Suprapubic skin (tissue), 4 donors: Measurements from ENCODE around the gene KIAA1671. TPM values are rescaled to one million over a fixed set of nuclear protein-coding genes. Genes with fewer than 3 reads are reported as not detected.

Source experiments
- DNase-seq, 2 donors: peaks; one replicate each; pipeline ENCODE4 v3.0.0-alpha.2; 2019; ENCODE audit warnings: low spot score in 2 of 2
- H3K27ac ChIP-seq: fragments of 200-600 bp; sonication (generic); one replicate; pipeline ENCODE4 v1.5.1; 2019
- H3K27me3 ChIP-seq: fragments of 200-600 bp; sonication (generic); one replicate; pipeline ENCODE4 v1.5.1; 2019
- H3K36me3 ChIP-seq: fragments of 200-600 bp; sonication (generic); one replicate; pipeline ENCODE4 v1.5.1; 2019
- H3K4me1 ChIP-seq: fragments of 200-600 bp; sonication (generic); one replicate; pipeline ENCODE4 v1.5.1; 2019
- H3K4me3 ChIP-seq: fragments of 200-600 bp; sonication (generic); one replicate; pipeline ENCODE4 v1.5.1; 2019; ENCODE audit warnings: mild to moderate bottlenecking
- H3K9me3 ChIP-seq: fragments of 200-600 bp; sonication (generic); one replicate; pipeline ENCODE4 v1.5.1; 2019
- CTCF ChIP-seq, 2 donors: fragments of 200-600 bp in 1 of 2; fragments of 450-650 bp in 1 of 2; sonication (generic) in 1 of 2; IDR thresholded peaks; one replicate each; pipeline ENCODE4 v1.5.1; 2016 to 2019; ENCODE audit warnings: antibody characterized with exemption in 2 of 2, mild to moderate bottlenecking in 1 of 2, moderate library complexity in 1 of 2
- EP300 ChIP-seq: sonication (generic); formaldehyde crosslinking; IDR thresholded peaks from one replicate; pipeline ENCODE4 v1.6.1; 2017; ENCODE audit warnings: antibody characterized with exemption
- POLR2A ChIP-seq, 2 donors: fragments of 450-650 bp; IDR thresholded peaks; one replicate each; pipeline ENCODE4 v1.6.1; 2017; ENCODE audit warnings: antibody characterized with exemption in 2 of 2, mild to moderate bottlenecking in 2 of 2, moderate library complexity in 2 of 2
- POLR2AphosphoS5 ChIP-seq, 3 donors: sonication (generic); formaldehyde crosslinking; IDR thresholded peaks; one replicate each; pipeline ENCODE4 v1.6.1; 2017; ENCODE audit warnings: antibody characterized with exemption in 3 of 3
- WGBS: methylation state at CpG from one replicate; pipeline ENCODE4 v1.1.5; 2018; 5-methylcytosine and 5-hydroxymethylcytosine counted together
- total RNA-seq, 4 donors: library from RNA; depleted of rRNA; stranded (reverse); fragments of >200 nt; gene quantifications; one replicate each; pipeline ENCODE4 v1.1.0, GENCODE V29; 2016

KIAA1671 gene
- total RNA-seq, 4 donors from 2014 or later = 74.4 to 116 (median 97.0) TPM

- Histone ChIP-seq H3K9me3 (no peaks in the 10 kb centered on the region), H3K27me3 (no peaks in the 10 kb centered on the region), H3K36me3 (no peaks in the 10 kb centered on the region), H3K4me3 (no peak overlapping the region), H3K27ac (no peak overlapping the region), H3K4me1 (no peaks in the 10 kb centered on the region)
- TF ChIP-seq CTCF (IDR thresholded peaks at IDR 0.05) (no peak), POLR2AphosphoS5 (IDR thresholded peaks at IDR 0.05) (no peak), EP300 (no peak), POLR2A (IDR thresholded peaks at IDR 0.05) (no peak)
- no peak for DNase-seq
- 100% methylated on average over 2 of the region's 4 CpGs for WGBS
Observed at GRCh38 chr22:25100402-25100801, 147.9 kb downstream of the KIAA1671 start.

GRCh38 chr22:25100948-25101347 lies 148.4 kb downstream of the KIAA1671 start:
- Histone ChIP-seq H3K4me3 (no peak overlapping the region), H3K27ac (no peak overlapping the region)
- 58% methylated on average over 5 of the region's 5 CpGs for WGBS

GRCh38 chr22:25101501-25101900 lies 149.0 kb downstream of the KIAA1671 start:
- no peaks in the 10 kb centered on the region for H3K4me1 ChIP-seq
- no peak for DNase-seq
- no peak overlapping the region for H3K4me3 ChIP-seq
- WGBS = 93% methylated on average over 4 of the region's 4 CpGs
- no peaks in the 10 kb centered on the region for H3K27me3 ChIP-seq
- no peaks in the 10 kb centered on the region for H3K9me3 ChIP-seq
- H3K36me3 ChIP-seq = no peaks in the 10 kb centered on the region
- H3K27ac ChIP-seq = no peak overlapping the region
- TF ChIP-seq CTCF (IDR thresholded peaks at IDR 0.05) = no peak
- TF ChIP-seq POLR2AphosphoS5 (IDR thresholded peaks at IDR 0.05) = no peak
- TF ChIP-seq POLR2A (IDR thresholded peaks at IDR 0.05) = no peak
- TF ChIP-seq EP300 = no peak

More at GRCh38 chr22:25100948-25101347, 148.4 kb downstream of the KIAA1671 start:
- TF ChIP-seq POLR2A (IDR thresholded peaks at IDR 0.05) (no peak), EP300 (no peak), POLR2AphosphoS5 (IDR thresholded peaks at IDR 0.05) (no peak), CTCF (IDR thresholded peaks at IDR 0.05) (no peak)
- no peaks in the 10 kb centered on the region for H3K36me3 ChIP-seq
- H3K27me3 ChIP-seq = no peaks in the 10 kb centered on the region
- H3K9me3 ChIP-seq = no peaks in the 10 kb centered on the region
- no peak for DNase-seq
- no peaks in the 10 kb centered on the region for H3K4me1 ChIP-seq

- DNase-seq = no peak
- H3K4me3 ChIP-seq = no peak overlapping the region
- no peaks in the 10 kb centered on the region for H3K9me3 ChIP-seq
- no peak for TF ChIP-seq POLR2AphosphoS5 (IDR thresholded peaks at IDR 0.05)
- no peak for TF ChIP-seq POLR2A (IDR thresholded peaks at IDR 0.05)
- TF ChIP-seq CTCF (IDR thresholded peaks at IDR 0.05) = no peak
- TF ChIP-seq EP300 = no peak
- no peaks in the 10 kb centered on the region for H3K36me3 ChIP-seq
- WGBS = 95% methylated on average over 4 of the region's 4 CpGs
- no peak overlapping the region for H3K27ac ChIP-seq
- H3K4me1 ChIP-seq = no peaks in the 10 kb centered on the region
- no peaks in the 10 kb centered on the region for H3K27me3 ChIP-seq
Observed at GRCh38 chr22:25101986-25102385, 149.5 kb downstream of the KIAA1671 start.

GRCh38 chr22:25102722-25103121 lies 150.2 kb downstream of the KIAA1671 start:
- Histone ChIP-seq H3K4me3 (no peak overlapping the region), H3K4me1 (no peaks in the 10 kb centered on the region), H3K9me3 (no peaks in the 10 kb centered on the region), H3K36me3 (no peaks in the 10 kb centered on the region), H3K27me3 (no peaks in the 10 kb centered on the region), H3K27ac (no peak overlapping the region)
- WGBS = 86% methylated on average over 9 of the region's 10 CpGs
- no peak for DNase-seq
- TF ChIP-seq POLR2AphosphoS5 (IDR thresholded peaks at IDR 0.05) (no peak), EP300 (no peak), CTCF (IDR thresholded peaks at IDR 0.05) (no peak), POLR2A (IDR thresholded peaks at IDR 0.05) (no peak)
